ES-I3 (cell line): ENCODE measurements around the gene SLC45A1.

Experiments used
- H3K36me3 ChIP-seq: 2 replicates; pipeline ENCODE4 v1.6.1; 2013; ENCODE audit warnings: mild to moderate bottlenecking, low read length, control low read depth, moderate library complexity; ENCODE audit not compliant: insufficient read depth
- H3K4me1 ChIP-seq: 2 replicates; pipeline ENCODE4 v1.6.1; 2013; ENCODE audit warnings: mild to moderate bottlenecking, control low read depth, low read length; ENCODE audit not compliant: insufficient read depth
- H3K9ac ChIP-seq: 2 replicates; pipeline ENCODE4 v1.6.1; 2013; ENCODE audit warnings: low read depth, mild to moderate bottlenecking, low read length, moderate library complexity
- H3K9me3 ChIP-seq: 2 replicates; pipeline ENCODE4 v1.6.1; 2013; ENCODE audit warnings: mild to moderate bottlenecking, low read length, moderate library complexity; ENCODE audit not compliant: control insufficient read depth, insufficient read depth

The SLC45A1 gene

DNA sequence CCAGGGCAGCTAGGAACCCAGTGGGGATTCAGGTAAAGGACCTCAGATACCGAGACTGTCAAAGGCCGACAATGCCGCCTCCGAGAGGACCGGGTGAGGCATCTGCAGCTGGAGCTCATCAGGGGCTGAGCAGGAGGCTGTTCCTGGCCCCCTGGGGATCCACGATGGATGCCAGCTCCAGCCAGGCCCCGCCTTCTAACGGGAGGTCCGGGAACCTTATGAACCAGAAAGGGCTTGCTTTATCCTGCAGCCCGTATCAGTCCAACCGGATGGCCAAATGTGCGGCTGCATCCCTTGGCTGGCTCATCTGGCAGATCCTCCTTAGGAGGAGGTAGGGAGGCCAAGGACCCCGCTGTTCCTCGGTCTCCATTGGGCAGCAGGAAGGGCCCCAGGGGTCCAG lies 32.0 kb downstream of the SLC45A1 start:
- peaks cover 7% of the 10 kb centered on the region for H3K36me3 ChIP-seq
- no peaks in the 10 kb centered on the region for H3K9me3 ChIP-seq
- no peak overlapping the region for H3K9ac ChIP-seq
- peaks cover 3% of the 10 kb centered on the region; the same call in 1 of the 2 replicates for H3K4me1 ChIP-seq

DNA sequence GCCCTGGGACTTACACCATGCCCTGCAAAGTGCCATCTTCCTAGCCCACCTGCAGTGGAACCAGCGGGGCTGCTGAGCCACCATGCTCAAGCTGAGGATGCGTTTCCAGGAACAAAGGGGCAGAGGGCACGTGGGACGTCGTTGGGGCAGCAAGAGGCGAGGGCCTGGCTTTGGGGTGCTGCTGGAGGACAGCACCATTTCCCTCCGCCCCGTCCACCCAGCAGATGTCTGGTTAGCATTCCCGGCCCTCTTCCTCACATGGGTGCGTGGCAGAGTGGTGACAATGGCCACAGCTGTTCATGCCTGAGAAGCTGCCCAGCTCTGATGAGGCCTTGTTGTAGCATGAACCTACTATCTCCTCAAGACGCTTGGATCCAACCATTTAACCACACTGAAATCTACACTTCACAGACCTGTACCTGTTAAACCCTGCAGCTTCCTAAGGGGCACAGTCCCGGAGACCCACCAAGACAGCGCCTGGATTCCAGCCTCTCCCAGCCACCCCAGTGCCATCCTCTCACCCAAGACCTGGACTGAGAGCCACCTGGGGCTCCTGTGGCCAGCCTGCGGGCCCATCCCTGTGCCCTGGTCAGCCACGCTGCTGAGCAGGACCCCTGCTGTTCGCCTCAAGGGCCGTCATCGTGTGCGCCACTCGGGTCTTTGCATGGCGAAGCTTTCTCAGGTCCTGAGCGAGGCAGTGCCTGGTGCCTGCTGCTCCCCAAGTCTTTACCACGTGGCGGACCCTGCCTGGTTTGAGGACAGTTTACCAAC lies 33.2 kb downstream of the SLC45A1 start:
- Histone ChIP-seq H3K9ac (no peak overlapping the region), H3K36me3 (peaks cover 9% of the 10 kb centered on the region), H3K9me3 (no peaks in the 10 kb centered on the region), H3K4me1 (peaks cover 3% of the 10 kb centered on the region; the same call in 1 of the 2 replicates)

DNA sequence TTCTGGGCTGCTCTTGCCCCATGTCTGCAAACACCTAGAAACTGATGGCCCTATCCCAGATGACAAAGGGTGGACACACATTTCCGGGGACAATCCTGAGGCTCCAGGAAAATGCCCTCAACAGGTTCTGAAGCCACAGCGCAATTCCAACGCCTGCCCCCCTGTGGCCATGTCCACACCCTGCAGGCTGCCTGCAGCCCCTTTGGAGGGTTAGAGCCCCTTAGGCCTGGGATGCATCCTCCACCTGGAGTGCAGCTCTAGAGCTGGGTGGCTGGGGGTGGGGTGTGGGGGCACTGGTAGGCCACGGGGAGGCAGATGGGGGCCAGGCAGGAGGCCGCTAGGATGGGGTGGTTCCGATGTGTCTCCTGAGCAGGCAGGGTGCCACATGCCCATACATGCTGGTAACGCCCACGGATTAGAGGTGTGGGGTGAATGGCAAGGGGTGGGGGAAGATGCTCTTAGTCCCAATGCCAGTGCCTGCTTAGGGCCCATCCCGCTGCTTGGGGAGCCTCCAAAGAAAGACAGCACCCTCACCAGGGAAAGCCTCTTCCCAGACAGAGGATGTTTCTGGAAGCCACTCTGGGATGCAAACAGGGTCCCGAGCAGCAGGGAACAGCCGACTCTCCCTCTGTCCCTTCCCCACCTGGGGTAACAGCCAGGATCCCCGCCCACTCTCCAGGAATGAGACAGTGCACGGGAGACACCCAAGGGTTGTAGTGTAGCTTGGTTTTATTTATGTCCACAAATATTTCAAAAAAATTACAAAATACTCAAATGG lies 34.0 kb downstream of the SLC45A1 start:
- Histone ChIP-seq H3K4me1 (peaks cover 3% of the 10 kb centered on the region; the same call in 1 of the 2 replicates), H3K9ac (no peak overlapping the region), H3K9me3 (no peaks in the 10 kb centered on the region), H3K36me3 (peaks cover 9% of the 10 kb centered on the region)

DNA sequence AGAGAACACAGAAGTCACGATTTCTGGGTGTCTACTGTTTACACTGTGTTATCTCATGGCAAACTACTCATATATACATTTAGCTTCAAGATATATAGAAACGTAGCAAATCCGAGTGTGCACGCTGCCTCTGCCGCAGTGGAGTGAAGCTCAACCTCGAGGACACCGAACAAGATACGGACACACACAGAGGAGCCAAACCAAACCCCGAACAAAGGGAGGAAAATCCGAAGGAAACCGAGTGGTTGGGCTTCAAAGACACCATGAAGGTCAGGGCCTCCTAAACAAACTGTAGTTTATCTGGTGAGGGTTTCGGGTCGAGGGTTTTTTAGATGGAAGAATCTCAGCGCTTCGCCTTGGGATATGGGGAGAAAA lies 34.5 kb downstream of the SLC45A1 start:
- peaks cover 3% of the 10 kb centered on the region; the same call in 1 of the 2 replicates for H3K4me1 ChIP-seq
- no peak overlapping the region for H3K9ac ChIP-seq
- H3K36me3 ChIP-seq: peaks cover 13% of the 10 kb centered on the region
- H3K9me3 ChIP-seq: no peaks in the 10 kb centered on the region

DNA sequence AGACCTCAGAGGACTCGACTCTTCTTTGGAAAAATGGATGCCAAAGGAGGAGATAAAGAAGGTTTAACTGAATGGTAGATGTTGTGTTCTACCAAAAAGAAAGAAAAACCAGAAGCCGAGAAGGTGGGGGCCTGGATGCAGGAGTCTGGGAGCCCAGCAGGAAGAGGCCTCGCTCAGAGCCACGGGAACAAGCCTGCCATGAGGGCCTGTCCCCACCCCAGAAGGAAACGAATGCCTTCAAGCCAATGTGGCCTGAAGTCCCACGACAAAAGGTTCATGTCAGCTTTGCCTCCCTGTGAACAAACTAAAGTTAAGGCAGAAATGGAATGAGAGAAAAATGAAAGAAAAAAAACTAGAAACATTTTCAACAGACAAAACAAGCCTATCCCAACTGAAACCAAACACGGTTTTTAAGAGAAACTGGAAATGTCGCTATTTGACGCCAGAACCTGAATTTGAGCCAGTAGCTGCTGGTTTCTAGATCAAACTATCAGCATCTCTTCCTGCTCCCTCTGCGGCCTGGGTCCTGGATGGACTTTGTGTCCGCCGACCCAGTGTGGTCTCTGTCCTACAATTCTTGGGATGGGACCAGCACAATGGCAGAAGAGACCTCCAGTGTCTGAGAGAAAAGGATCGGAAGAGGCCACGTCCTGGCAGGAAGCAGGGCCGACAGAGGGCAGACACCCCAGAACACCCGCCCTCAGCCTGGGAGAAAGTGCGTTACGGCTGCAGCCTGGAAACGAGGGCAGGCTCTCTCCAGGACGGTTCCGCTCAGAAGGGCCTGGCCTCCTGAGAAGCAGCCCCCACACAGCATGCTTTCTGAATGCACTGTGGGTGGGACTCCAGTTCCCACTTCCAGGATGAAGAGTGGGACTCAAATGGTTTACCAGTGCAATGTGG lies 35.2 kb downstream of the SLC45A1 start:
- Histone ChIP-seq H3K4me1 (no peaks in the 10 kb centered on the region), H3K36me3 (peaks cover 16% of the 10 kb centered on the region), H3K9ac (no peak overlapping the region), H3K9me3 (no peaks in the 10 kb centered on the region)

DNA sequence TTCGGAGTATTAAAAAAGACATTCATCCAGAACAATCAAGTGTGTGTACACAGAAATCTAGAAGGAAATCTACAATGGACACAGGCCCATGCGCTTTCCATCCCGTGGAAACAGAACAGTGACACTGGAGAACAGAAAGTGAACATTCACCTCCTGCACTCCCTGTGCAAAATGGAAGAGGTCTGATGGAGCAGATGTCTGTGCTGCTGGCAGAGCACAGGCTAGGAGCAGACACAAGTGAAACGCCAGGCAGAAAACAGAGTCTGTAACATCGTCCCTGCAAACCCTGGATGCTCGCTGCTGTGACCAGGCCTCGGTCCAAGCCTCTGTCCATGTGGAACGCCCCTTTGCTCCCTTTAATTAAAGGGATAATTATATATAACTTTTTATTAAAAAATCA lies 36.1 kb downstream of the SLC45A1 start:
- H3K9ac ChIP-seq: no peak overlapping the region
- H3K4me1 ChIP-seq: no peaks in the 10 kb centered on the region
- peaks cover 21% of the 10 kb centered on the region for H3K36me3 ChIP-seq
- no peaks in the 10 kb centered on the region for H3K9me3 ChIP-seq

DNA sequence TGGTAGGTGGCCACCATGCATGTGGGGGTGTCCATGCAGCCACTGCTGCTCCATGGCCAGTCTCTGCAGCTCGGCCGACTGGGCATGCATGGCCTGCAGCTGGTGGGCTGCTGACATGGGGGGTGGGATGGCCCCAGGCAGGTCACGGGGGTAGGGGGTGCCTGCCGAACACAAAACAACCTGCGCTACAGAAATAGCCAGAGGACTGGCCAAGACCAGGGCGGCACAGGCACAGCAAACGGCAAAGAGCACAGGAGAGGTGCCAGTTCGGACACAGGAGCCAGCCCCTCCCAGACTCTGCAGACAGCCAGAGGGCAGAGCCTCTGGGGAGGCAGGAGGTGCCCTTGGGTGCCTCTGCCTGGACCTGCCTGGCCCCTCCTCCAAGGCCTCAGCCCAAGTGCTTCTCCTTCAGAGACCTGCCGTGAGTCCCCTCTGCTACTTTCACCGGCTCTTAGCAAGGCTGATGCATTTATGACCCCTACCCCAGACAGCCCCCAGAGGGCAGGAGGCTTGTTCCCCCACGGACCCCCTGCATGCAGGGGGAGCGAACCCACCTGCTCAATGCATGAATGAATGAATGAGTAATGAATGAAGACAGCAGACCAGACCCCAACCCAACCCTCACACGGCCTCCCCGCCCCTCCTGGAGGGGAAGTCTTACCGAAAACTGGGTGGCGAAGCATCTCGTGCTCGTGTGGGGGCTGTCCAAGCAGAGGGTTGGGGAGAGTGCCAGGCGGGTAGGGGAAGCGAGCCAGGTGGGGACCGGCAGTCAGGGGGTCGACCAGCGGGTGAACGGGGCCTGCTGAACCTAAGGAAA lies 37.7 kb downstream of the SLC45A1 start:
- H3K4me1 ChIP-seq: no peaks in the 10 kb centered on the region
- H3K36me3 ChIP-seq: peaks cover 21% of the 10 kb centered on the region
- H3K9me3 ChIP-seq: no peaks in the 10 kb centered on the region
- no peak overlapping the region for H3K9ac ChIP-seq

DNA sequence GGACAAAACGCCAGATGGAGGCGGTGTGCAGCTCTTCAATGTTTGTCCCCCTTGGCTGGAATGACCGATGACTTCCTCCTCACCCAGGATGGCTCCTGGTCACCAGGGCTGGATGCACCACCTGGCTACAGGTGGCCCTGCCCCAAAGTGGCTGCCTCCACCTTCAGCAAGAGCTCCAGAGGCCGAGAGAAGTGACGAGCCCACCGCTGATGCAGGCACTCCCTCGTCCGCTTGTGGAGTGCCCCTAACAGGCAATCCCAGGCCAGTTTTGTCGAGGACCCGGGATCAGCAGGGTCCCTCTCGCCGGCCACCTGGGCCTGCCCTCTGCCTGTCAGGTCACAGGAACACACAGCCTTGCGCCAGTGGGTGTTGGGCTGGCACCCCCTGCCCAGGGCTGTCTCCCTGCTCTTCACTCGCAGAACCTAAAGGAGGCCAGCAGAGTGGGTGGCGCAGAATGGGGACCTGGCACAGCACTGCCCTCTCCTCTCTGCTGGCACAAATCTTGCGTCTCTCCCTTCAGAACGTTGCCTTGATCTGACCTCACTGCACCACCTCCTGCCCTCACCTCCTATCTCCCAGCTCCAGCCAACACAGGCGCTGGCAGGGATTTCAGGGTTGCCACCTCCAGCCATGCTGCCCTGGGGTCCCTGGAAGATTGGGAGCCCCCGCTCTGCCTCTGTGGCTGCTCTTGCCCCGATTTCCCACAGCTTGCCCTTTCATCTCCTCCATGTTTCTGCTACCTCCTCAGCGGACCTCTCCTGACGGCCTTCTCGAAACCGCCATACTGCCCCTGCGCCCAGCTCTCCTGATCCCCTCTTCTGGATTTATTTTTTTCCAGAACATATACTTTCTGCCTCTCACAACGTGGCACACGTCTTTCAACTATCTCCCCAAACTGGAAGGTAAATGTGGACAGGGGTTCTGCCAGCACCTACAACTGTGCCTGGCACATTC lies 38.6 kb downstream of the SLC45A1 start:
- no peaks in the 10 kb centered on the region for H3K9me3 ChIP-seq
- H3K36me3 ChIP-seq: peaks cover 21% of the 10 kb centered on the region
- H3K9ac ChIP-seq: no peak overlapping the region
- no peaks in the 10 kb centered on the region for H3K4me1 ChIP-seq

DNA sequence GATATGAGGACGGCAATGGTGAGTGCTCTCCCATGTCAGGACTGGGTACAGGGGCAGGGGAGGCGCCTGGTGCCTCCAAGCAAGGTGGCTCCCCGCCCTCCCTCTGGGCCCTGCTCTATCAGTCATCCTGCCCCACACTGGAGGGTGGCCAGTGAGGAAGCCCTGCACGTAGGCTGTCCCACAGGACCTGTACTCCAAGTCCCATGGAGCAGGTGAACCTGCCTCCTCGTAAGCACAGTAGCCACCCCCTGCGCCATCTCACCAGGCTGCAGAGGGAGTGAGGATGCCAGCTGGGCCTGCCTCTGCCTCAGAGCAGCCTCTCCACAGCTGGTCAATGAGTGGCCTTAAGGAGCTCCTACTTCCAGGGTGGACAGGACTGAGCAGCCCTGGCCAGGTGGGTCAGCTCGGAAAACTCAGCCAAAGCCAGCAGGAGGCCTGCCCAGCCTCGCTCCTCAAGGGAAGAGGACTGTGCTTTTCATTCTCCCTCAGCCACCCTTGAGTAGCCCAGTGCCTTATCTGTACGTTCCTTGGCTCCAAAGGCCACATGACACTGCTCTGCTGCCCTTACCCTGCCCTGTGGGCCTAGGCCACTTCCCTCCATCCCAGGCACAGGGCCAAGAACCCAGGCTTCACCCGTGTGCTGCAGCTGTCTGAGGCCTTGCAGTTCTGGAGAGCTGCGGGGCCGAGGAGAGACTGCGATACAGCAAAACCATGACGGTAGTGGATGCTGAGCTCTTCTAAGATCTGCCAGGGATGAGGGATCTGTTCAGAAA lies 39.6 kb downstream of the SLC45A1 start:
- no peaks in the 10 kb centered on the region for H3K4me1 ChIP-seq
- peaks cover 27% of the 10 kb centered on the region for H3K36me3 ChIP-seq
- H3K9me3 ChIP-seq: no peaks in the 10 kb centered on the region
- H3K9ac ChIP-seq: no peak overlapping the region

DNA sequence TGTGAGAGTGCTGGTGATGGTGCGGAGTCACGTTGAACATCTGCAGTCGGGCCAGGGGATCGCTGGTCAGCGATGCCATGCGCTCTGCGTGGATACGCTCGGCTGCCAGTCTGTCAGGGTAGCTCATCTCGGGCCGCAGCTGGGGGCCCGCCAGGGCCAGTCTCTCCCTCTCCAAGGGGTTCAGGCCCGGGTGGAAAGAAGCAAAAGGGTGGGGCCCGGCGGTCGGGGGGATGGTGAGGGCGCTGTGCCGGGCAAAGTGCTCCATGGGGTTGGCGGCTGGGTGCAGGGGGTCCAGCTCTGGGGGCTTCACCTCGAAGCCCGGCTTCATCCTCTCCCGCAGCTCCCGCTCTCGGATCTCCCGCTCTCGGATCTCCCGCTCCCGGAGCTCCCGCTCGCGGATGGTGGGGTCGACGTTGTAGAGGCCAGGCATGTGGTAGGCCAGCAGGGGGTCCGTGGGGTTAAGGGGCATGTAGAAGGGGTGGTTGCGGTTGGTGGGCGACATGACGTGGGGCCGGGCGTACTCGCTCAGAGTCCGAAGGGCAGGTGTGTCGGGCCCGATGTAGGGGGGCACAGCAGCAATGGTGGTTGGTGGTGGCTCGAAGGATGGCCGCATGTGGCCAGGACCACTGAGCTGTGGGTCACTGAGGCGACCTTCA lies 40.5 kb downstream of the SLC45A1 start:
- Histone ChIP-seq H3K4me1 (no peaks in the 10 kb centered on the region), H3K9ac (no peak overlapping the region), H3K36me3 (peaks cover 32% of the 10 kb centered on the region)

DNA sequence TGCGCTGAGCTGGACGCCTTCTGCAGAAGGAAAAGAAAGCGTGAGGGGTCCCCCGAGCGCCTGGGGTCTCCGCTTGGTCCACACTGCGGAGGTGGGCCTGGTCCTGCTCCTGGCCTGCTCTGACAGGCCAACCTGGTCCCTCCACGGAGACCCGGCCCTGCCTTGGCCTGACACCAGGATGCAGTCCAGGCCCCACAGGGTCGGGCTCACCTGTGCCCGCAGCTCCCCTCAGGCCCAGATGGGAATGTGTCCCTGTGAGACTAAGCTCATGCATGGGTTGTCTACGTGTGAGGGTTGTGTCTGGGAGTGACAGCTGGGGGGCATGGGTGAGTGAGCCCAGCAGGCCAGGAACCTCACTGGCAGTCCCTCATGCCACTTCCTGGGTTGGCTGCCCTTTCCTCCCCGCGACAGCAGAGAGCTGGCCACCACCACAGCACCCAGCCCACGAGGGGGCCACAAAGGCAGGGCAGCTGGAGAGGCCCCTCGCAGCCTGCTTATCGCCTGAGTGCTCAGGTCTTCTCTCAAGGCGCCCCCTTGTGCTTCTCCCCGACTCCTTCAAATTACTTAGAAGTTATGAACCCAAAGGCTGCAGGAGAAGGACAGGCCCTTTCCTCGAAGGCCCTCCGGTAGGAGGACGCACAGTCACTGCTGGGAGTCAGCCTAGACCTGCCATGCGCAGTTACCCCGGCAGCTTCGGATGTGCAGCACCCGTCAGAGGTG lies 41.1 kb downstream of the SLC45A1 start:
- Histone ChIP-seq H3K36me3 (peaks cover 29% of the 10 kb centered on the region), H3K9me3 (no peaks in the 10 kb centered on the region), H3K9ac (no peak overlapping the region), H3K4me1 (no peaks in the 10 kb centered on the region)

More for the DNA sequence above, 40.5 kb downstream of the SLC45A1 start:
- no peaks in the 10 kb centered on the region for H3K9me3 ChIP-seq
